A549 (cell line): Measurements from ENCODE around the gene LAMTOR4.

Source experiments
- CBX8 ChIP-seq: fragments of 200-600 bp; sonication (generic); IDR thresholded peaks from 2 replicates; pipeline ENCODE4 v1.6.1; 2016
- CEBPB ChIP-seq, 2 experiments: fragments of >200 bp in 1 of 2; sonication (Bioruptor Twin) in 1 of 2; formaldehyde crosslinking in 1 of 2; IDR thresholded peaks; 2 replicates each; pipeline ENCODE4 v1.6.1; 2012 to 2016
- CTCF ChIP-seq: fragments of >200 bp; sonication (Bioruptor Twin); formaldehyde crosslinking; IDR thresholded peaks from 3 replicates; pipeline ENCODE4 v1.5.1; 2016
- JUNB ChIP-seq: fragments of >200 bp; sonication (Bioruptor Twin); formaldehyde crosslinking; IDR thresholded peaks from 2 replicates; pipeline ENCODE4 v1.6.1; 2016
- POLR2A ChIP-seq: IDR thresholded peaks from 2 replicates; pipeline ENCODE4 v1.6.1; 2012; ENCODE audit warnings: mild to moderate bottlenecking, low read length
- RAD21 ChIP-seq, 2 experiments: fragments of >200 bp in 1 of 2; sonication (Bioruptor Twin) in 1 of 2; formaldehyde crosslinking in 1 of 2; IDR thresholded peaks in 1 of 2; conservative IDR thresholded peaks in 1 of 2; 2 replicates in 1 of 2; 3 replicates in 1 of 2; pipeline ENCODE4 v1.6.1; 2012 to 2018; ENCODE audit warnings: inconsistent platforms in 1 of 2
- RFX5 ChIP-seq: fragments of 450-650 bp; IDR thresholded peaks from 2 replicates; pipeline ENCODE4 v1.7.1; 2014; ENCODE audit warnings: antibody characterized with exemption, mild to moderate bottlenecking, moderate library complexity
- SMC3 ChIP-seq: fragments of >200 bp; sonication (Bioruptor Twin); formaldehyde crosslinking; IDR thresholded peaks from 3 replicates; pipeline ENCODE4 v1.6.1; 2018; ENCODE audit warnings: inconsistent platforms
- ZFP36 ChIP-seq: fragments of 450-650 bp; IDR thresholded peaks from 2 replicates; pipeline ENCODE4 v1.6.1; 2014; ENCODE audit warnings: borderline replicate concordance; ENCODE audit not compliant: partially characterized antibody
- TF ChIP-seq, protein P1 (sequence below): fragments of 250-450 bp; sonication (Bioruptor Pico); IDR thresholded peaks from 2 replicates; pipeline ENCODE4 v1.5.0; 2021; ENCODE audit warnings: mild to moderate bottlenecking, moderate library complexity, borderline replicate concordance
- TF ChIP-seq, protein P2 (sequence below): fragments of 200-600 bp; sonication (generic); IDR thresholded peaks from 2 replicates; pipeline ENCODE4 v1.6.1; 2016; ENCODE audit warnings: antibody characterized with exemption, mild to moderate bottlenecking, moderate library complexity

DNA sequence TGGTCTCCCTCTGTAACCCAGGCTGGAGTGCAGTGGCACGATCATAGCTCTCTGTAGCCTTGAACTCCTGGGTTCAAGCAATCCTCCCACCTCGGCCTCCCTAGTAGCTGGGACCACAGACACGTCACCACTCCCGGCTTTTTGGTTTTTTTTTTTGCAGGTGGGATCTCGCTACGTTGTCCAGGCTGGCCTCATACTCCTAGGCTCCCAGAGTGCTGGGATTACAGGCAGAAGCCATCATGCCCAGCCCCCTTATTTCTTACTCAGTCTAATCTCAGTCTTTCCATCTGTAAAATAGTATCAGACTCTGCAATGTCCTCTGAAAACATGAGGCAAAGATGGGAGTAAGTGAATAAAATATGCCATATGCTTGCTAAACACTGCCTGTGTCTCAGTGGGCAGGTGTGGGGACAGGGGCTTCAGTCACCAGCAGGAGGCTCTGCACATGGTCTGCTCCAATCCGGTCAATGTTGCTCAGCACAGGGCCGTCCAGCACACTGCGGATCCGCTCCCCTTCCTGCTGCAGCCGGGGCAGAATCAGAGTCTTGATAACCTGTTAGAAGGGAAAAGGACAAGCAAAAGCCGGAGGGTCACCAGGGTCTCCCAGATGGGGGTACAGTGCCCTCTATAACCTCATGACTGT lies 39.1 kb upstream of the LAMTOR4 start:
- no peak for TF ChIP-seq POLR2A
- TF ChIP-seq, protein P1, sequence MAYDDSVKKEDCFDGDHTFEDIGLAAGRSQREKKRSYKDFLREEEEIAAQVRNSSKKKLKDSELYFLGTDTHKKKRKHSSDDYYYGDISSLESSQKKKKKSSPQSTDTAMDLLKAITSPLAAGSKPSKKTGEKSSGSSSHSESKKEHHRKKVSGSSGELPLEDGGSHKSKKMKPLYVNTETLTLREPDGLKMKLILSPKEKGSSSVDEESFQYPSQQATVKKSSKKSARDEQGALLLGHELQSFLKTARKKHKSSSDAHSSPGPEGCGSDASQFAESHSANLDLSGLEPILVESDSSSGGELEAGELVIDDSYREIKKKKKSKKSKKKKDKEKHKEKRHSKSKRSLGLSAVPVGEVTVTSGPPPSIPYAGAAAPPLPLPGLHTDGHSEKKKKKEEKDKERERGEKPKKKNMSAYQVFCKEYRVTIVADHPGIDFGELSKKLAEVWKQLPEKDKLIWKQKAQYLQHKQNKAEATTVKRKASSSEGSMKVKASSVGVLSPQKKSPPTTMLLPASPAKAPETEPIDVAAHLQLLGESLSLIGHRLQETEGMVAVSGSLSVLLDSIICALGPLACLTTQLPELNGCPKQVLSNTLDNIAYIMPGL (CRISPR knock-in tag) = no peak
- TF ChIP-seq, protein P2, sequence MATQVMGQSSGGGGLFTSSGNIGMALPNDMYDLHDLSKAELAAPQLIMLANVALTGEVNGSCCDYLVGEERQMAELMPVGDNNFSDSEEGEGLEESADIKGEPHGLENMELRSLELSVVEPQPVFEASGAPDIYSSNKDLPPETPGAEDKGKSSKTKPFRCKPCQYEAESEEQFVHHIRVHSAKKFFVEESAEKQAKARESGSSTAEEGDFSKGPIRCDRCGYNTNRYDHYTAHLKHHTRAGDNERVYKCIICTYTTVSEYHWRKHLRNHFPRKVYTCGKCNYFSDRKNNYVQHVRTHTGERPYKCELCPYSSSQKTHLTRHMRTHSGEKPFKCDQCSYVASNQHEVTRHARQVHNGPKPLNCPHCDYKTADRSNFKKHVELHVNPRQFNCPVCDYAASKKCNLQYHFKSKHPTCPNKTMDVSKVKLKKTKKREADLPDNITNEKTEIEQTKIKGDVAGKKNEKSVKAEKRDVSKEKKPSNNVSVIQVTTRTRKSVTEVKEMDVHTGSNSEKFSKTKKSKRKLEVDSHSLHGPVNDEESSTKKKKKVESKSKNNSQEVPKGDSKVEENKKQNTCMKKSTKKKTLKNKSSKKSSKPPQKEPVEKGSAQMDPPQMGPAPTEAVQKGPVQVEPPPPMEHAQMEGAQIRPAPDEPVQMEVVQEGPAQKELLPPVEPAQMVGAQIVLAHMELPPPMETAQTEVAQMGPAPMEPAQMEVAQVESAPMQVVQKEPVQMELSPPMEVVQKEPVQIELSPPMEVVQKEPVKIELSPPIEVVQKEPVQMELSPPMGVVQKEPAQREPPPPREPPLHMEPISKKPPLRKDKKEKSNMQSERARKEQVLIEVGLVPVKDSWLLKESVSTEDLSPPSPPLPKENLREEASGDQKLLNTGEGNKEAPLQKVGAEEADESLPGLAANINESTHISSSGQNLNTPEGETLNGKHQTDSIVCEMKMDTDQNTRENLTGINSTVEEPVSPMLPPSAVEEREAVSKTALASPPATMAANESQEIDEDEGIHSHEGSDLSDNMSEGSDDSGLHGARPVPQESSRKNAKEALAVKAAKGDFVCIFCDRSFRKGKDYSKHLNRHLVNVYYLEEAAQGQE = no peak
- no peak for TF ChIP-seq RFX5
- TF ChIP-seq CTCF = no peak
- no peak for TF ChIP-seq RAD21 (conservative IDR thresholded peaks at IDR 0.05 in 1 of 2, IDR thresholded peaks at IDR 0.05 in 1 of 2)
- TF ChIP-seq ZFP36 = no peak
- TF ChIP-seq JUNB = no peak
- TF ChIP-seq SMC3 = no peak
- TF ChIP-seq CEBPB (IDR thresholded peaks at IDR 0.05) = no peak
- TF ChIP-seq CBX8 = no peak
